Ovary (tissue), 9 donors: ENCODE results near the gene SDR39U1. TPM values are rescaled to one million over a fixed set of nuclear protein-coding genes. Genes with fewer than 3 reads are reported as not detected.
A peak's percentile ranks its signal among the peaks of the same experiment; 100 is the strongest.

Experiments used
- DNase-seq, 5 donors: peaks; one replicate each; pipeline ENCODE4 v3.0.0-alpha.2; 2019 to 2020
- H3K27ac ChIP-seq, 2 donors: fragments of 200-600 bp; one replicate each; pipeline versions ENCODE4 v1.5.1 to v1.8.0; 2019 to 2022
- H3K27me3 ChIP-seq: fragments of 200-600 bp; one replicate; pipeline ENCODE4 v1.8.0; 2022
- H3K36me3 ChIP-seq: fragments of 200-600 bp; sonication (generic); one replicate; pipeline ENCODE4 v1.5.1; 2019
- H3K4me1 ChIP-seq: one replicate; pipeline ENCODE4 v1.8.1; 2013; ENCODE audit warnings: mild to moderate bottlenecking, moderate library complexity; ENCODE audit not compliant: insufficient read depth
- H3K4me3 ChIP-seq: fragments of 200-600 bp; sonication (generic); one replicate; pipeline ENCODE4 v1.5.1; 2017
- H3K9me3 ChIP-seq, 2 donors: fragments of 200-600 bp in 1 of 2; sonication (generic) in 1 of 2; one replicate each; pipeline versions ENCODE4 v1.5.1 to v1.8.1; 2013 to 2019; ENCODE audit warnings: mild to moderate bottlenecking in 1 of 2, moderate library complexity in 1 of 2
- CTCF ChIP-seq, 3 donors: fragments of 450-650 bp in 2 of 3; fragments of 200-600 bp in 1 of 3; IDR thresholded peaks; one replicate each; pipeline versions ENCODE4 v1.5.1 to v1.8.0; 2016 to 2022; ENCODE audit warnings: antibody characterized with exemption in 3 of 3, mild to moderate bottlenecking in 1 of 3
- EP300 ChIP-seq: sonication (generic); formaldehyde crosslinking; IDR thresholded peaks from one replicate; pipeline ENCODE4 v1.6.1; 2017; ENCODE audit warnings: antibody characterized with exemption
- POLR2A ChIP-seq: fragments of 450-650 bp; IDR thresholded peaks from one replicate; pipeline ENCODE4 v1.6.1; 2017; ENCODE audit warnings: antibody characterized with exemption, mild to moderate bottlenecking, moderate library complexity
- WGBS, 3 donors: extraction: QIAGEN DNeasy Blood & Tissue Kit in 1 of 3; methylation state at CpG; one replicate each; pipeline versions ENCODE4 v1.1.5 to v1.1.7; 2013 to 2017; 5-methylcytosine and 5-hydroxymethylcytosine counted together
- intact Hi-C, 4 donors: fragments of 100-400 bp; cut with DNase I; formaldehyde crosslinking; loops; one replicate each; pipeline versions ENCODE4 v1.11.0 to v1.15.1; 2022 to 2023
- polyA plus RNA-seq, 2 donors: library from polyadenylated mRNA; stranded (reverse); fragments of 200-250 nt in 1 of 2; fragments of 350-450 nt in 1 of 2; fragmentation: Illumina TruSeq in 1 of 2; extraction: RNeasy Lipid Tissue Mini Kit (QIAGEN cat#74804) in 1 of 2; gene quantifications; one replicate each; pipeline ENCODE4 v1.2.3, GENCODE V29; 2013 to 2014
- total RNA-seq, 7 donors: library from RNA; depleted of rRNA in 2 of 7; stranded (reverse); fragments of >200 nt in 2 of 7; fragmentation: NEBNext Ultra II Directional in 3 of 7; extraction: Animal tissue kit (Norgen Biotek cat#: 25700) in 3 of 7; gene quantifications; one replicate each; pipeline versions ENCODE4 v1.1.0 to v1.2.4, GENCODE V29; 2016 to 2023
- donor health status: DM: no; HTN: no; CAD: no; lungs with moderate emphysema.
- donor health status: DM: no; HTN: no; CAD: no.
- donor health status: Bipolar disorder and iron deficiency.
- donor health status: DM: yes; HTN: yes; CAD: no.
- donor health status: DM: no; HTN: no; CAD: no.
- donor health status: DM: yes; HTN: yes; CAD: no.

Gene SDR39U1
- total and polyA plus RNA-seq, 9 donors, result 33.4 to 68.8 (median 62.4) TPM

GRCh38 chr14:24439257-24439656 lies 3.3 kb downstream of the SDR39U1 start:
- Histone ChIP-seq H3K27ac (no peak overlapping the region), H3K4me1 (peaks cover 3% of the 10 kb centered on the region), H3K4me3 (no peak overlapping the region), H3K27me3 (no peaks in the 10 kb centered on the region), H3K36me3 (no peaks in the 10 kb centered on the region), H3K9me3 (no peaks in the 10 kb centered on the region)
- intact Hi-C loops, result loop anchor here in 1 of 4 donors (5.0 kb wide), 2 partner anchors 37 to 107 kb away; no protein-coding TSS in a partner anchor
- WGBS, 3 donors, result 37 to 44% (median 41%) methylated on average over 1 of the region's 1 CpG
- DNase-seq, result no peak
- no peak for TF ChIP-seq POLR2A
- TF ChIP-seq CTCF (IDR thresholded peaks at IDR 0.05), result no peak
- no peak for TF ChIP-seq EP300

- no peaks in the 10 kb centered on the region for H3K36me3 ChIP-seq
- no peak overlapping the region for H3K27ac ChIP-seq
- DNase-seq, result no peak
- intact Hi-C loops, result loop anchor here in 1 of 4 donors (5.0 kb wide), 2 partner anchors 36 to 106 kb away; no protein-coding TSS in a partner anchor
- TF ChIP-seq POLR2A, result no peak
- TF ChIP-seq CTCF (IDR thresholded peaks at IDR 0.05), result no peak
- WGBS, 3 donors, result 56 to 61% (median 58%) methylated on average over 9 of the region's 9 CpGs
- H3K9me3 ChIP-seq, result no peaks in the 10 kb centered on the region
- no peaks in the 10 kb centered on the region for H3K27me3 ChIP-seq
- no peak overlapping the region for H3K4me3 ChIP-seq
- H3K4me1 ChIP-seq, result peaks cover 3% of the 10 kb centered on the region
Measured at GRCh38 chr14:24438223-24439097, 4.1 kb downstream of the SDR39U1 start.

- Histone ChIP-seq H3K27me3 (no peaks in the 10 kb centered on the region), H3K9me3 (no peaks in the 10 kb centered on the region), H3K4me3 (no peak overlapping the region), H3K36me3 (no peaks in the 10 kb centered on the region), H3K27ac (peak overlapping the region in 1 of 2 donors; percentile 35), H3K4me1 (peaks cover 3% of the 10 kb centered on the region)
- WGBS, 3 donors, result 63 to 74% (median 73%) methylated on average over 2 of the region's 2 CpGs
- no peak for TF ChIP-seq CTCF (IDR thresholded peaks at IDR 0.05)
- TF ChIP-seq EP300, result no peak
- no peak for TF ChIP-seq POLR2A
- no peak for DNase-seq
- intact Hi-C loops, result loop anchor here in 1 of 4 donors (5.0 kb wide), 2 partner anchors 35 to 105 kb away; no protein-coding TSS in a partner anchor
Measured at GRCh38 chr14:24437736-24438067, 4.9 kb downstream of the SDR39U1 start.

GRCh38 chr14:24437020-24437735 lies 5.4 kb downstream of the SDR39U1 start:
- peak in 3 of 5 donors; percentile 29 to 50 (median 42) for DNase-seq
- peaks cover 3% of the 10 kb centered on the region for H3K4me1 ChIP-seq
- H3K4me3 ChIP-seq, result no peak overlapping the region
- intact Hi-C loops, result loop anchor here in 1 of 4 donors (5.0 kb wide), 2 partner anchors 35 to 105 kb away; no protein-coding TSS in a partner anchor
- whole genome bisulfite sequencing, 3 donors, result 59 to 60% (median 60%) methylated on average over 12 of the region's 12 CpGs
- H3K9me3 ChIP-seq, result no peaks in the 10 kb centered on the region
- H3K27ac ChIP-seq, result peak overlapping the region in 1 of 2 donors; percentile 35
- H3K36me3 ChIP-seq, result no peaks in the 10 kb centered on the region
- TF ChIP-seq POLR2A, result no peak
- no peak for TF ChIP-seq EP300
- TF ChIP-seq CTCF (IDR thresholded peaks at IDR 0.05), result no peak
- no peaks in the 10 kb centered on the region for H3K27me3 ChIP-seq
